HG03378 (cell line): ENCODE data around the gene GJB3.

Experiments
- ATAC-seq: cut with Tn5 transposase; IDR thresholded peaks from one replicate; pipeline ENCODE4 v1.9.1; 2021; ENCODE audit warnings: mild to moderate bottlenecking, moderate library complexity; ENCODE audit not compliant: unreplicated experiment

GJB3 gene

GRCh38 chr1:34822202-34822601, 41.2 kb downstream of the GJB3 start:
- ATAC-seq = no peak

GRCh38 chr1:34824817-34825454, 43.9 kb downstream of the GJB3 start:
- ATAC-seq = no peak

- ATAC-seq = no peak
Measured at GRCh38 chr1:34825455-34826091, 44.6 kb downstream of the GJB3 start.

DNA sequence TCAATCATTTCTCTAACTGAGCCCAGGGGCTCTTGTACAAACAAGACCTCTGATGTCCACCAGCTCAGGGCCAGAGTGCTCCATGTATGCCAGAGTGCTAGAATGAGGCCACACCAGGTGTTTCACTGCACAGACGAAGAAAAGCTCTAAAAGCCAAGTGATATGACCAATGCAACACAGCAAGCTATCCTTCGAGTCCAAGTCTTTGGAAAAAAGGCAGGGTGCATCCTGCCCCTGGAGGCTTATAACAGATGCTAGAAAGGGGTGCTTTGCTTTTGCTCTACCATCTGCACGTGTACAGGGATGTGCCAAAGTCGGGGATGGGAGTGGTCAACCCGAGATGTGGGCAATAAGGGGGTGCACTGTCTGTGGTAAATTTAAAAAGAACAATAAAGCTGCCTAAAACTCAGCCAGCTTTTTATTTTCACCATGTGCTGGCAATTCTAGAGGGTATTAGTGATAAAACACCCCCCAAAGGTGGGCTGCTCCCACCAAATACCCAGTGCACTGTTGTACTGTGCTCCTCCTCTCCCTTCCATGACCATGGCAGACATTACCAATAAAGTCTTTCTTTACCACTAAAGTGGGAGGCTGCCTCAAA, 46.4 kb downstream of the GJB3 start:
- ATAC-seq = no peak

GRCh38 chr1:34828611-34829010, 47.6 kb downstream of the GJB3 start:
- ATAC-seq = no peak

DNA sequence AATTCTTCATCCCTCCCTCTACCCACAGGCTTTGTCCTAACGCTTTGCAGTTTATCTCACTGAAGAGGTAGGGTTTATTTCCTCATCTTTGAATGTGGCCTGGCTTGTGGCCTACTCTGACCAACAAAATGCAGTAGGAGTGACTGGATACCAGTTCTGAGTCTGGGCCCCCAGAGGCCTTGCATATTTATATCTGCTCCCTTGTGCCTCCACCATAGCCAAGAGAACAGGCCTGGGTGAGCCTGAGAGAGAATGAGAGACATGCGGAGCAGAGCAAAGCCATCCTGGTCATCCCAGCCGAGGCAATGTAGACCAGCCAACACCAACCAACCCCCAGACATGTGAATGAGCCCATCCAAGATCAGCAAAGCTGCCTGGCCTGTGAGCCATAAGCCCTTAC, 48.2 kb downstream of the GJB3 start:
- no peak for ATAC-seq

GRCh38 chr1:34831721-34832246, 50.8 kb downstream of the GJB3 start:
- no peak for ATAC-seq

GRCh38 chr1:34833711-34834110, 52.7 kb downstream of the GJB3 start:
- ATAC-seq = no peak
